Measurements from ENCODE around the gene PSPN.

The PSPN gene

DNA sequence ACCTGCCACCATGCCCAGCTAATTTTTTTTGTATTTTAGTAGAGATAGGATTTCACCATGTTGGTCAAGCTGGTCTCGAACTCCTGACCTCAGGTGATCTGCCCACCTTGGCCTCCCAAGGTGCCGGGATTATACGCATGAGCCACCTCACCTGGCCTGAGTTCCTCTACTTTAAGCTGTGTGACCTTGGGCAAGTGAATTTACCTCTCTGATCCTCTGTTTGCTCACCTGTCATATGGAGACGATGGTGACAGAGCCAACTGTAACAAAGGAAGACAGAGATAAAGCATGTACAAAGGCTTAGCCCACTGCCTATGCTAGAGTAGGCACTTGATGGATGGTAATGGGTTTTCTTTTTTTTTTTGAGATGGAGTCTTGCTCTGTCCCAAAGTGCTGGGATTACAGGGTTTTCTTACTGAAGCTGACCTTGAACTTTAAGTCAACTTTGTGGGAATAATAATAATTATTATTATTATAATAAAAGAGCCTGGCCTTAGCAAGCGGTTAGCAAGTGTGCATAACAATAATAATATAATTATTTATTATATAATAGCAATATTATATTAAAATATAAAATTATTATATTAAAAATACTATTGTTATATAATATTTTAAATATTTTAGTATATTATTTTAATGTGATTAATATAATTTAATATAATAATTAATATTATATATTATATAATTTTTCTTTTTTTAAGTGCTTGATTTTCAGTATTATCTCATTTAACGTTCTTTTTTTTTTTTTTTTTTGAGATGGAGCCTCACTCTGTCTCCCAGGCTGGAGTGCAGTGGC lies 41.0 kb downstream of the PSPN start:
- no peak for DNase-seq

DNA sequence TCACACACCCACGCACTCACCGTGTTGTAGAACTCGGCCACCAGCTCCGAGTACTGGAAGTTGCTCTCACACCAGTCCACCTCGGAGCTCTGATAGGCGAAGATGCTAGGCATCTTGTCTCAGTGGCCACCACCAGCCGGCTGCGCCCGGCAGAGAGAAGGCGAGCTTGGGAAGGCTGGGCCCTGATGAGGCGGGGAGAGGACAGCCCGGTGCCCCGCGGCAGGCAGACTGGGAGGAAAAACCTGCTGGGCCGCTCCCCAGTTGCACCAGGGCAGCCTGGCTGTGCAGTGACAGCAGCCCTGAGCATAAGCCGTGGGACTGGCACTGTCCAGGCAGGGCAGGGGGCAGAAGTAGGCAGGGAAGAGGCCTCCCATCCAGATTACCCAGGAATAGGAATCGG lies 42.3 kb downstream of the PSPN start, which contains the start of gene ACER1:
ACER1 (minus strand) TSS at position 174 of the 400 bp plus-strand sequence; CDS start at position 113, 61 bp downstream.
- no peak for DNase-seq

DNA sequence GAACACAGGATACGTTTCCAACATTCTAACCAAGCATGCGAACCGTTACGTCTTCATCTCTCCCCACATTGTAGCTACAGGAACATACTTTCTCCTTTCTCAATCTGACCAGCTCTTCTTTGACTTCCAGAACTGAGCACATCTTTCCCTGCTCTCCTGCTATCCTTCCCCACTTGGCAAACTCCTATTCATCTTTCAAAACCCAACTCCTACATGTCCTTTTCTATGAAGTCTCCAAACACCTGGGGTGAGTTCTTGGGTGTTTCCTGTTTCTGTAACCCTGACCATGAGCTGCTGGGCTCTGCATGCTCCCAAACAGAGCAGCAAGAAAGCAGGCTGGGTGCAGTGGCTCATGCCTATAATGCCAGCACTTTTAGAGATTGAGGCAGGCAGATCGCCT lies 48.9 kb downstream of the PSPN start:
- DNase-seq, result no peak

DNA sequence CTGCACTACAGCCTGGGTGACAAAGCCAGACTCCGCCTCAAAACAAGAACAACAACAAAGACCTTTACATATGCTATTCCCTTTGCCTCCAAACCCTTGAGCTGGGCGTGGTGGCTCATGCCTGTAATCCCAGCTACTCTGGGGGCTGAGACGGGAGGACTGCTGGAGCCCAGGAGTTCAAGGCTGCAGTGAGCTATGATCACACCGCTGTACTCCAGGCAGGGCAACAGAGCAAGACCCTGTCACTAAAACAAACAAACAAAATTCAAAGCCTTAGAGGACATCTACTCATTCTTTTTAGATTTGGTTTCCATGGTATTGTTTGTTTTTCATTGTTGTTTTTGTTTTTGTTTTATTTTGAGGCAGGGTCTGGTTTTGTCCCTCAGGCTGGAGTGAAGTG lies 50.1 kb downstream of the PSPN start:
- DNase-seq, result no peak

Data from nucleus accumbens (tissue), 56 donors.